OCI-LY1 (cell line): Measurements from ENCODE around the gene COL20A1.

ENCODE experiments used
- H2AFZ ChIP-seq: fragments of 200-600 bp; sonication (generic), shearing (Covaris generic); 2 replicates; pipeline ENCODE4 v1.6.0; 2014; ENCODE audit warnings: antibody characterized with exemption, mild to moderate bottlenecking, low read length
- H3F3A ChIP-seq: fragments of 200-600 bp; sonication (generic), shearing (Covaris generic); 2 replicates; pipeline ENCODE4 v1.6.0; 2014; ENCODE audit warnings: mild to moderate bottlenecking, antibody characterized with exemption, low read length, moderate library complexity; ENCODE audit not compliant: insufficient read depth
- H3K27ac ChIP-seq: fragments of 200-600 bp; sonication (generic); 2 replicates; pipeline ENCODE4 v1.5.1; 2014; ENCODE audit warnings: low read length, mixed run types, mild to moderate bottlenecking, low read depth; ENCODE audit not compliant: poor library complexity, severe bottlenecking
- H3K27me3 ChIP-seq: fragments of 200-600 bp; sonication (generic); 2 replicates; pipeline ENCODE4 v1.6.0; 2014; ENCODE audit warnings: antibody characterized with exemption, mild to moderate bottlenecking, low read length, moderate library complexity; ENCODE audit not compliant: insufficient read depth
- H3K36me3 ChIP-seq: fragments of 200-600 bp; sonication (generic); 2 replicates; pipeline ENCODE4 v1.6.1; 2014; ENCODE audit warnings: mild to moderate bottlenecking, antibody characterized with exemption, low read length, moderate library complexity, mixed read lengths; ENCODE audit not compliant: insufficient read depth
- H3K4me1 ChIP-seq: fragments of 200-600 bp; sonication (generic); 2 replicates; pipeline ENCODE4 v1.5.1; 2014; ENCODE audit warnings: mild to moderate bottlenecking, low read length, moderate library complexity; ENCODE audit not compliant: insufficient read depth, severe bottlenecking
- H3K4me2 ChIP-seq: fragments of 200-600 bp; sonication (generic), shearing (Covaris generic); 2 replicates; pipeline ENCODE4 v1.6.1; 2014; ENCODE audit warnings: low read length
- H3K4me3 ChIP-seq: fragments of 200-600 bp; sonication (generic); 2 replicates; pipeline ENCODE4 v1.5.1; 2014; ENCODE audit warnings: low read length, low read depth, mild to moderate bottlenecking, mixed read lengths; ENCODE audit not compliant: poor library complexity, severe bottlenecking
- H3K79me2 ChIP-seq: fragments of 200-600 bp; shearing (Covaris generic); 2 replicates; pipeline ENCODE4 v1.6.1; 2016; ENCODE audit warnings: mixed run types, low read length, mixed read lengths; ENCODE audit not compliant: insufficient read depth
- H3K9ac ChIP-seq: fragments of 200-600 bp; sonication (generic), shearing (Covaris generic); 2 replicates; pipeline ENCODE4 v1.6.1; 2014; ENCODE audit warnings: mild to moderate bottlenecking, low read length, mixed read lengths
- H3K9me2 ChIP-seq: fragments of 200-600 bp; sonication (generic), shearing (Covaris generic); 2 replicates; pipeline ENCODE4 v1.6.1; 2014; ENCODE audit warnings: low read depth, mild to moderate bottlenecking, low read length, mixed read lengths
- H3K9me3 ChIP-seq: fragments of 200-600 bp; shearing (Covaris generic); 2 replicates; pipeline ENCODE4 v1.6.1; 2014; ENCODE audit warnings: low read length, mixed read lengths
- H4K20me1 ChIP-seq: fragments of 200-600 bp; sonication (generic), shearing (Covaris generic); 2 replicates; pipeline ENCODE4 v1.6.0; 2016; ENCODE audit warnings: mild to moderate bottlenecking, low read length; ENCODE audit not compliant: insufficient read depth
- EZH2 ChIP-seq: fragments of 200-600 bp; sonication (generic), shearing (Covaris generic); IDR thresholded peaks from 2 replicates; pipeline ENCODE4 v1.8.0; 2017; ENCODE audit warnings: borderline replicate concordance, mixed run types, mild to moderate bottlenecking, antibody characterized with exemption, low read length, moderate library complexity, mixed read lengths
- TF ChIP-seq, protein P1 (sequence below): fragments of 200-600 bp; sonication (generic), shearing (Covaris generic); IDR thresholded peaks from 2 replicates; pipeline ENCODE4 v1.5.1; 2017; ENCODE audit warnings: mild to moderate bottlenecking, antibody characterized with exemption, low read length, moderate library complexity, mixed read lengths

Gene COL20A1

DNA sequence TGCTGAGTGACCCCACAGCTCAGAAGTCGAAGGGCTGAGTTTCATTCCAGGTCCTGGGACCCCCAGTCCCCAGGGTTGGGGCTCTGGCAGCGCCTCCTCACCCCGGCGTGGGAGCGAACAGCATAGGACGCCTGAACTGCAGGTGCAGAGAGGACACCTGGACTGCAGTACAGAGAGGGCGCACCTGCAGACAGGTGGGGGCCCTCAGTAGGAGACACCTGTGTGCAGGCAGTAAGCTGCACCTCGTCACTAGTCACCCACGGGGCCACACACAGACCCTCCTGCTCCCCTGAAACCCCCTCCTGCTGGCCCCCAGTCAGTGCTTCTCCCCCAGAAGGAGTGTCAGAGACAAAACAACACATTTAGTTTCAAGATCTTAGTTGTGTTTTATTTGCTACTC, 30.1 kb upstream of the COL20A1 start:
- H3K9me2 ChIP-seq, result no peaks in the 10 kb centered on the region
- no peaks in the 10 kb centered on the region for H4K20me1 ChIP-seq
- no peak overlapping the region for H2AFZ ChIP-seq
- H3K36me3 ChIP-seq, result no peaks in the 10 kb centered on the region
- no peaks in the 10 kb centered on the region for H3F3A ChIP-seq
- H3K9me3 ChIP-seq, result no peaks in the 10 kb centered on the region
- no peak overlapping the region for H3K4me2 ChIP-seq
- TF ChIP-seq, protein P1, sequence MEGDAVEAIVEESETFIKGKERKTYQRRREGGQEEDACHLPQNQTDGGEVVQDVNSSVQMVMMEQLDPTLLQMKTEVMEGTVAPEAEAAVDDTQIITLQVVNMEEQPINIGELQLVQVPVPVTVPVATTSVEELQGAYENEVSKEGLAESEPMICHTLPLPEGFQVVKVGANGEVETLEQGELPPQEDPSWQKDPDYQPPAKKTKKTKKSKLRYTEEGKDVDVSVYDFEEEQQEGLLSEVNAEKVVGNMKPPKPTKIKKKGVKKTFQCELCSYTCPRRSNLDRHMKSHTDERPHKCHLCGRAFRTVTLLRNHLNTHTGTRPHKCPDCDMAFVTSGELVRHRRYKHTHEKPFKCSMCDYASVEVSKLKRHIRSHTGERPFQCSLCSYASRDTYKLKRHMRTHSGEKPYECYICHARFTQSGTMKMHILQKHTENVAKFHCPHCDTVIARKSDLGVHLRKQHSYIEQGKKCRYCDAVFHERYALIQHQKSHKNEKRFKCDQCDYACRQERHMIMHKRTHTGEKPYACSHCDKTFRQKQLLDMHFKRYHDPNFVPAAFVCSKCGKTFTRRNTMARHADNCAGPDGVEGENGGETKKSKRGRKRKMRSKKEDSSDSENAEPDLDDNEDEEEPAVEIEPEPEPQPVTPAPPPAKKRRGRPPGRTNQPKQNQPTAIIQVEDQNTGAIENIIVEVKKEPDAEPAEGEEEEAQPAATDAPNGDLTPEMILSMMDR, result no peak
- TF ChIP-seq EZH2, result no peak
- no peak overlapping the region for H3K4me3 ChIP-seq
- no peak overlapping the region for H3K27ac ChIP-seq
- H3K27me3 ChIP-seq, result 0 out of 2 replicates have a peak, but pooled peaks cover 4% of the 10 kb centered on the region
- H3K4me1 ChIP-seq, result no peaks in the 10 kb centered on the region
- no peak overlapping the region for H3K9ac ChIP-seq
- H3K79me2 ChIP-seq, result no peaks in the 10 kb centered on the region

DNA sequence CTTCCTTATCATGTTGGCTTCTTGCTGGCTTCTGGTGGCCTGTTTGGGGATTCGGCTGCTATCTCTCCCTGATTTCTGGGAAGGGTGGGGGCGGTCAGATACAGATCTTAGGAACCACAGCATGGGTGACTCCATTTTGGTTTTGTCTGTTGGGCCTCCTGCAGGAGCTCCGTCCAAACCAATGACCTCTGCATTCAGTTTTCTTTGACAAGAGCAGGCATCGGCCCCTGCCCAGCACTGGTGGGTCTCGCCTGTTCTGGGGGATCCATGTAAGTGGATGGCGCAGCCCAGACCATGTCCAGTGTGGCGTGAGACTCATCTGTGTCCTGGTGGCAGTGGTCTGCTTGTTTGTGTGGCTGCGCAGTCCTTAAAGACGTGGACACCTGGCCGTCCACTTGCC, 29.0 kb upstream of the COL20A1 start:
- Histone ChIP-seq H3K4me3 (no peak overlapping the region), H4K20me1 (no peaks in the 10 kb centered on the region), H3F3A (no peaks in the 10 kb centered on the region), H3K9me2 (no peaks in the 10 kb centered on the region), H3K79me2 (no peaks in the 10 kb centered on the region), H3K4me1 (no peaks in the 10 kb centered on the region), H3K27ac (no peak overlapping the region), H2AFZ (no peak overlapping the region), H3K27me3 (0 out of 2 replicates have a peak, but pooled peaks cover 4% of the 10 kb centered on the region), H3K9me3 (no peaks in the 10 kb centered on the region), H3K9ac (no peak overlapping the region), H3K36me3 (no peaks in the 10 kb centered on the region), H3K4me2 (no peak overlapping the region)
- TF ChIP-seq EZH2, result no peak
- TF ChIP-seq, protein P1, result no peak

DNA sequence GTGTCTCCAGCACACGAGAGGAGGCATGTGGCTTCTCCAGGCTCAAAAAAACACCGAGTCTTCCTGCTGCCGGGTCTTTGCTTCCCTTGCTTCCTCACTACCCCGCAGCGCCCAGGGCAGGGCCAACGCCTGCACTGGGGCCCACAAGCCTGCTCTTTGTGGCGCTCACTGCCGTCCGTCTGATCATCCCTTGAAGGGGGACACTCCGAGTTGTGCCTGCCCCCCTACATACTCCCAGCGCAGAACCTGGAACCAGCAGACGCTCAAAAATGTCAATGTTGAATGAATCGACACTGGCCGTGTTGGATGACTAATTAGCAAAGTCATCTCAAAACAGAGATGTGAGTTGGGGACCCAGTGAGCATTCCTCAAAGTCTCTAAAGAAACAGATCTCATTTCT, 28.5 kb upstream of the COL20A1 start:
- Histone ChIP-seq H3K9ac (no peak overlapping the region), H3K4me3 (no peak overlapping the region), H4K20me1 (no peaks in the 10 kb centered on the region), H3K27ac (no peak overlapping the region), H3K9me2 (no peaks in the 10 kb centered on the region), H3K9me3 (no peaks in the 10 kb centered on the region), H3K4me2 (no peak overlapping the region), H3K79me2 (no peaks in the 10 kb centered on the region), H2AFZ (no peak overlapping the region), H3K4me1 (no peaks in the 10 kb centered on the region), H3K36me3 (no peaks in the 10 kb centered on the region), H3K27me3 (0 out of 2 replicates have a peak, but pooled peaks cover 4% of the 10 kb centered on the region), H3F3A (no peaks in the 10 kb centered on the region)
- no peak for TF ChIP-seq EZH2
- TF ChIP-seq, protein P1, result no peak
